Mesendoderm (in vitro differentiated cells): Measurements from ENCODE around the gene DNAJB4.
"Not testable (repeated sequence)": the region's sequence is repeated elsewhere in the genome, so short reads cannot be mapped to it uniquely, and the experiment has no call there.

ENCODE experiments used
- DNase-seq: peaks from one replicate; pipeline ENCODE4 v3.0.0; 2013
- H2AK5ac ChIP-seq: 2 replicates; pipeline ENCODE4 v1.6.1; 2013; ENCODE audit warnings: low read length, inconsistent platforms
- H2BK120ac ChIP-seq: 2 replicates; pipeline ENCODE4 v1.6.1; 2013; ENCODE audit warnings: low read depth, mild to moderate bottlenecking, low read length, moderate library complexity, mixed read lengths
- H2BK15ac ChIP-seq: replicated peaks from 2 replicates; pipeline ENCODE4 v1.6.1; 2013; ENCODE audit warnings: low read depth, mild to moderate bottlenecking, moderate library complexity
- H2BK5ac ChIP-seq: 2 replicates; pipeline ENCODE4 v1.6.1; 2013; ENCODE audit warnings: low read length, inconsistent platforms
- H3K18ac ChIP-seq: 2 replicates; pipeline ENCODE4 v1.6.1; 2013; ENCODE audit warnings: mild to moderate bottlenecking, low read length, mixed read lengths
- H3K23ac ChIP-seq: one replicate; pipeline ENCODE4 v1.6.1; 2013; ENCODE audit warnings: low read length
- H3K27ac ChIP-seq: 2 replicates; pipeline ENCODE4 v1.5.1; 2013; ENCODE audit warnings: low read depth, mild to moderate bottlenecking, inconsistent platforms, low read length, moderate library complexity
- H3K27me3 ChIP-seq: 2 replicates; pipeline ENCODE4 v1.6.1; 2013; ENCODE audit warnings: low read length, control low read depth, mild to moderate bottlenecking, inconsistent platforms; ENCODE audit not compliant: insufficient read depth, poor library complexity
- H3K36me3 ChIP-seq: 2 replicates; pipeline ENCODE4 v1.6.1; 2013; ENCODE audit warnings: low read length, inconsistent platforms; ENCODE audit not compliant: control insufficient read depth, insufficient read depth
- H3K4ac ChIP-seq: one replicate; pipeline ENCODE4 v1.6.1; 2013; ENCODE audit warnings: low read depth, mild to moderate bottlenecking, low read length, moderate library complexity
- H3K4me1 ChIP-seq: 2 replicates; pipeline ENCODE4 v1.6.1; 2013; ENCODE audit warnings: low read depth, low read length, inconsistent platforms; ENCODE audit not compliant: control insufficient read depth
- H3K4me2 ChIP-seq: 2 replicates; pipeline ENCODE4 v1.6.1; 2013; ENCODE audit warnings: low read length
- H3K4me3 ChIP-seq: 2 replicates; pipeline ENCODE4 v1.5.1; 2013; ENCODE audit warnings: mild to moderate bottlenecking, low read length
- H3K56ac ChIP-seq: one replicate; pipeline ENCODE4 v1.6.1; 2013; ENCODE audit warnings: low read length
- H3K79me1 ChIP-seq: 2 replicates; pipeline ENCODE4 v1.6.1; 2013; ENCODE audit warnings: low read length, inconsistent platforms
- H3K79me2 ChIP-seq: 2 replicates; pipeline ENCODE4 v1.6.1; 2013; ENCODE audit warnings: mild to moderate bottlenecking, low read length; ENCODE audit not compliant: control insufficient read depth, insufficient read depth
- H3K9ac ChIP-seq: 2 replicates; pipeline ENCODE4 v1.6.1; 2013; ENCODE audit warnings: low read length, inconsistent platforms
- H4K5ac ChIP-seq: one replicate; pipeline ENCODE4 v1.6.1; 2013; ENCODE audit warnings: low read length
- H4K8ac ChIP-seq: one replicate; pipeline ENCODE4 v1.6.1; 2013; ENCODE audit warnings: low read depth, mild to moderate bottlenecking, control low read depth, low read length, moderate library complexity
- WGBS: extraction: QIAGEN DNeasy Blood & Tissue Kit; methylation state at CpG from one replicate; pipeline ENCODE4 v1.1.7; 2013; ENCODE audit warnings: low lambda C conversion rate, missing lambda C conversion rate; ENCODE audit not compliant: insufficient coverage; ENCODE audit errors: extremely low coverage; 5-methylcytosine and 5-hydroxymethylcytosine counted together

DNAJB4 gene

GRCh38 chr1:77994117-77994705 is 10.5 kb upstream of the DNAJB4 start:
- no peak overlapping the region for H4K8ac ChIP-seq
- peaks cover 9% of the 10 kb centered on the region for H3K79me1 ChIP-seq
- H4K5ac ChIP-seq, result no peak overlapping the region
- no peak overlapping the region for H3K56ac ChIP-seq
- H3K4me2 ChIP-seq, result no peak overlapping the region
- no peaks in the 10 kb centered on the region for H3K4me1 ChIP-seq
- H2BK120ac ChIP-seq, result no peak overlapping the region
- no peak overlapping the region for H2BK5ac ChIP-seq
- WGBS, result no CpG with 5 or more reads among the region's 3 CpGs
- H3K4ac ChIP-seq, result no peak overlapping the region
- H3K18ac ChIP-seq, result no peak overlapping the region
- H2AK5ac ChIP-seq, result no peak overlapping the region
- H3K27me3 ChIP-seq, result no peaks in the 10 kb centered on the region
- no peak overlapping the region for H3K9ac ChIP-seq
- no peak overlapping the region for H2BK15ac ChIP-seq
- H3K79me2 ChIP-seq, result peaks cover 10% of the 10 kb centered on the region
- no peak overlapping the region for H3K27ac ChIP-seq
- H3K23ac ChIP-seq, result no peak overlapping the region
- H3K36me3 ChIP-seq, result no peaks in the 10 kb centered on the region
- no peak overlapping the region for H3K4me3 ChIP-seq
- no peak for DNase-seq

GRCh38 chr1:77996734-77997133 is 8.0 kb upstream of the DNAJB4 start:
- Histone ChIP-seq H2BK15ac (no peak overlapping the region), H4K5ac (no peak overlapping the region), H3K4ac (no peak overlapping the region), H2BK120ac (no peak overlapping the region), H3K27me3 (no peaks in the 10 kb centered on the region), H2AK5ac (no peak overlapping the region), H3K56ac (no peak overlapping the region), H3K23ac (no peak overlapping the region), H3K79me2 (no peaks in the 10 kb centered on the region), H3K79me1 (no peaks in the 10 kb centered on the region), H3K4me3 (no peak overlapping the region), H3K4me1 (no peaks in the 10 kb centered on the region), H2BK5ac (no peak overlapping the region), H3K9ac (no peak overlapping the region), H3K36me3 (no peaks in the 10 kb centered on the region), H3K4me2 (no peak overlapping the region), H4K8ac (no peak overlapping the region), H3K18ac (no peak overlapping the region), H3K27ac (no peak overlapping the region)
- DNase-seq, result no peak
- WGBS, result no CpG with 5 or more reads among the region's 5 CpGs

- DNase-seq, H3K36me3 ChIP-seq, H3K18ac ChIP-seq, H3K27me3 ChIP-seq, H4K5ac ChIP-seq, H3K9ac ChIP-seq, H3K56ac ChIP-seq, H3K23ac ChIP-seq, H2AK5ac ChIP-seq, H3K4me3 ChIP-seq, H2BK5ac ChIP-seq, H3K4ac ChIP-seq, H3K4me1 ChIP-seq, H3K79me2 ChIP-seq, H2BK120ac ChIP-seq, H4K8ac ChIP-seq, H2BK15ac ChIP-seq, H3K27ac ChIP-seq, H3K4me2 ChIP-seq, H3K79me1 ChIP-seq: not testable (repeated sequence)
- WGBS, result no CpG with 5 or more reads among the region's 11 CpGs
Observed at GRCh38 chr1:78000536-78000935, 4.2 kb upstream of the DNAJB4 start.

GRCh38 chr1:78003070-78003746 is 1.5 kb upstream of the DNAJB4 start:
- Histone ChIP-seq H3K36me3 (no peaks in the 10 kb centered on the region), H3K79me2 (no peaks in the 10 kb centered on the region), H3K18ac (no peak overlapping the region), H2AK5ac (no peak overlapping the region), H3K4ac (no peak overlapping the region), H4K8ac (no peak overlapping the region), H3K4me3 (no peak overlapping the region), H3K23ac (no peak overlapping the region), H3K4me1 (no peaks in the 10 kb centered on the region), H3K4me2 (no peak overlapping the region), H2BK15ac (no peak overlapping the region), H3K9ac (no peak overlapping the region), H3K79me1 (no peaks in the 10 kb centered on the region), H2BK5ac (no peak overlapping the region), H3K27ac (no peak overlapping the region), H3K56ac (no peak overlapping the region), H4K5ac (no peak overlapping the region), H2BK120ac (no peak overlapping the region), H3K27me3 (no peaks in the 10 kb centered on the region)
- DNase-seq, result no peak
- WGBS, result no CpG with 5 or more reads among the region's 3 CpGs

GRCh38 chr1:78003882-78004718 is 639 bp upstream of the DNAJB4 start:
- no CpG with 5 or more reads among the region's 8 CpGs for WGBS
- no peak overlapping the region for H3K18ac ChIP-seq
- DNase-seq, result peak; percentile 90

More at GRCh38 chr1:78003882-78004718, 639 bp upstream of the DNAJB4 start:
- no peaks in the 10 kb centered on the region for H3K79me2 ChIP-seq
- H3K27ac ChIP-seq, result no peak overlapping the region
- no peak overlapping the region for H2BK5ac ChIP-seq
- H3K27me3 ChIP-seq, result no peaks in the 10 kb centered on the region
- no peaks in the 10 kb centered on the region for H3K4me1 ChIP-seq
- no peak overlapping the region for H2BK15ac ChIP-seq
- no peak overlapping the region for H2BK120ac ChIP-seq
- H3K4me2 ChIP-seq, result no peak overlapping the region
- H3K4me3 ChIP-seq, result no peak overlapping the region
- H4K8ac ChIP-seq, result no peak overlapping the region
- no peak overlapping the region for H4K5ac ChIP-seq
- no peak overlapping the region for H3K4ac ChIP-seq
- H3K36me3 ChIP-seq, result no peaks in the 10 kb centered on the region
- H3K79me1 ChIP-seq, result no peaks in the 10 kb centered on the region
- no peak overlapping the region for H3K23ac ChIP-seq
- no peak overlapping the region for H3K56ac ChIP-seq
- no peak overlapping the region for H2AK5ac ChIP-seq
- H3K9ac ChIP-seq, result no peak overlapping the region
